ENCODE data around the gene C19orf73.

DNA sequence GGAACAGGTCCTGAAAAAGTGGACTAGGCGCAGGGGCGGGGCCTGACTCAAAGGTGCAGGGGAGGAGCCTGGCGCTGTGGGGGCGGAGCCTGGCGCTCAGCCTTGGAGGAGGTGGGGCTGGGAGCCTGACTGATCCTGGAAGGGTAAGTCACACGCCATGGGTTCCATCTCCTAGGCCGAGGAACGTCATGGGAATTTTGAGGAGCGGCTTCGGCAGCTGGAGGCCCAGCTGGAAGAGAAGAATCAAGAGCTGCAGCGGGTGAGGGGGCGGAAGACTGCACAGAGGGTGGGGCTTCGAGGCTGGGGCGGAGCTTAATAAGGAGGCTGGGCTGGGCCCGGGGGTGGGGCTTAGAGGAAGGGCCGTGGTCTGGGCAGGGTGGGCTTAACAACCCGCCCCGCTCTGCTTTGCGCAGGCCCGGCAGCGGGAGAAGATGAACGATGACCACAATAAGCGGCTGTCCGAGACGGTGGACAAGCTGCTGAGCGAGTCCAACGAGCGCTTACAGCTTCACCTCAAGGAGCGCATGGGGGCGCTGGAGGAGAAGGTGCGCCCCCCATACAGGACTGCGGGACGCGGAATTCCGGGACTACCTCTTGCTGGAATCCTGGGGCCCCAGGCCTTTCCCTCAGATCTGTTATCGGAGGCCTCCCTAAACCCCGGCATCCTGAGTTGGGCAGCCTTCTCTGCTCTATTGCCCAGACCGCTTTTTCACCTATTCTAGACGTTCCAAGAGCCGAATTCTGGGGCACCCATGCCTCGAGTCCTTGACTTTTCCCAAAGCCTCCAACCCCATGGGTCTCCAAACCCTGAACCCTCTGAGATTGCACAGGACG is 14.9 kb upstream of the C19orf73 start:
- no peak for TF ChIP-seq CTCF (IDR thresholded peaks at IDR 0.05)
- TF ChIP-seq POLR2A (IDR thresholded peaks at IDR 0.05): no peak
